HepG2 (cell line): ENCODE measurements around the gene FIZ1. TPM values are rescaled to one million over a fixed set of nuclear protein-coding genes. Genes with fewer than 3 reads are reported as not detected.

Source experiments
- ADNP ChIP-seq: sonication (generic); formaldehyde crosslinking; IDR thresholded peaks from 2 replicates; pipeline ENCODE4 v1.4.0; 2020; ENCODE audit warnings: missing genetic modification reagents
- AGO1 ChIP-seq: fragments of 200-400 bp; formaldehyde crosslinking; IDR thresholded peaks from 2 replicates; pipeline ENCODE4 v1.6.1; 2017; ENCODE audit warnings: mild to moderate bottlenecking, low read depth, low read length, moderate library complexity; ENCODE audit not compliant: poor library complexity, severe bottlenecking
- CBFB ChIP-seq: sonication (generic); formaldehyde crosslinking; IDR thresholded peaks from 2 replicates; pipeline ENCODE4 v1.4.0; 2020; ENCODE audit warnings: missing genetic modification reagents
- FLYWCH1 ChIP-seq: sonication (generic); formaldehyde crosslinking; IDR thresholded peaks from 2 replicates; pipeline ENCODE4 v1.8.1; 2023; ENCODE audit warnings: mild to moderate bottlenecking, missing genetic modification reagents
- HDAC2 ChIP-seq: sonication (generic); formaldehyde crosslinking; IDR thresholded peaks from 2 replicates; pipeline ENCODE4 v1.4.0; 2020; ENCODE audit warnings: missing genetic modification reagents
- MAF1 ChIP-seq: sonication (generic); formaldehyde crosslinking; IDR thresholded peaks from 2 replicates; pipeline ENCODE4 v1.5.0; 2020; ENCODE audit warnings: missing genetic modification reagents, borderline replicate concordance
- MTF1 ChIP-seq: sonication (generic); formaldehyde crosslinking; IDR thresholded peaks from 2 replicates; pipeline ENCODE4 v1.5.0; 2020; ENCODE audit warnings: missing genetic modification reagents
- MXI1 ChIP-seq: IDR thresholded peaks from 3 replicates; pipeline ENCODE4 v1.6.1; 2012; ENCODE audit warnings: low read depth, low read length, inconsistent platforms, borderline replicate concordance
- NCOA2 ChIP-seq: sonication (generic); formaldehyde crosslinking; IDR thresholded peaks from 2 replicates; pipeline ENCODE4 v1.8.0; 2022; ENCODE audit warnings: inconsistent platforms
- SNAPC2 ChIP-seq: sonication (generic); formaldehyde crosslinking; IDR thresholded peaks from 2 replicates; pipeline ENCODE4 v1.8.1; 2022; ENCODE audit warnings: mild to moderate bottlenecking, missing genetic modification reagents
- ZBTB8A ChIP-seq: sonication (generic); formaldehyde crosslinking; IDR thresholded peaks from 2 replicates; pipeline ENCODE4 v1.4.0; 2020; ENCODE audit warnings: mild to moderate bottlenecking, low read depth, missing genetic modification reagents, borderline replicate concordance
- ZC3H13 ChIP-seq: sonication (generic); formaldehyde crosslinking; IDR thresholded peaks from 2 replicates; pipeline ENCODE4 v1.8.1; 2023; ENCODE audit warnings: mild to moderate bottlenecking, missing genetic modification reagents, moderate library complexity
- ZNF335 ChIP-seq: sonication (generic); formaldehyde crosslinking; IDR thresholded peaks from 2 replicates; pipeline ENCODE4 v1.4.0; 2020; ENCODE audit warnings: missing genetic modification reagents
- ZNF431 ChIP-seq: sonication (generic); formaldehyde crosslinking; IDR thresholded peaks from 2 replicates; pipeline ENCODE4 v1.9.0; 2022; ENCODE audit warnings: missing genetic modification reagents, low read depth, mild to moderate bottlenecking, borderline replicate concordance
- ZNF549 ChIP-seq: sonication (generic); formaldehyde crosslinking; IDR thresholded peaks from 2 replicates; pipeline ENCODE4 v1.5.0; 2020; ENCODE audit warnings: missing genetic modification reagents
- polyA plus RNA-seq, 8 experiments: library from polyadenylated mRNA; depleted of rRNA in 3 of 8; stranded (reverse) in 7 of 8; unstranded in 1 of 8; fragments of >200 nt; fragmentation: Illumina TruSeq in 4 of 8; extraction: Trizol in 4 of 8; gene quantifications; 2 replicates each; pipeline versions ENCODE4 v1.2.1 to v1.2.3, GENCODE V29; 2011 to 2016; ENCODE audit warnings: low read depth in 4 of 8, missing spikeins in 1 of 8, mixed read lengths in 1 of 8; ENCODE audit not compliant: insufficient read depth in 1 of 8
- total RNA-seq, 5 experiments: library from RNA; depleted of rRNA; stranded (reverse); fragments of >200 nt; fragmentation: Illumina TruSeq; extraction: Trizol; gene quantifications; 2 replicates each; pipeline ENCODE4 v1.2.3, GENCODE V29; 2016; ENCODE audit warnings: low read depth in 1 of 5
- TF ChIP-seq, protein P1 (sequence below): sonication (generic); formaldehyde crosslinking; IDR thresholded peaks from 2 replicates; pipeline ENCODE4 v1.4.0; 2020; ENCODE audit warnings: mild to moderate bottlenecking, low read depth, missing genetic modification reagents
- TF ChIP-seq, protein P2 (sequence below): sonication (generic); formaldehyde crosslinking; IDR thresholded peaks from 2 replicates; pipeline ENCODE4 v1.8.0; 2022; ENCODE audit warnings: missing genetic modification reagents, mild to moderate bottlenecking, moderate library complexity, borderline replicate concordance
- TF ChIP-seq, protein P3 (sequence below): sonication (generic); formaldehyde crosslinking; IDR thresholded peaks from 2 replicates; pipeline ENCODE4 v1.4.0; 2020; ENCODE audit warnings: missing genetic modification reagents
- TF ChIP-seq, protein P4 (sequence below): sonication (generic); formaldehyde crosslinking; IDR thresholded peaks from 2 replicates; pipeline ENCODE4 v1.4.0; 2020; ENCODE audit warnings: missing genetic modification reagents, borderline replicate concordance

The FIZ1 gene
- total and polyA plus RNA-seq, 2 of the 13 experiments (the other 11 are each of a cell fraction or from before 2014, with no cell fraction given), result 3.6 to 5.9 TPM

DNA sequence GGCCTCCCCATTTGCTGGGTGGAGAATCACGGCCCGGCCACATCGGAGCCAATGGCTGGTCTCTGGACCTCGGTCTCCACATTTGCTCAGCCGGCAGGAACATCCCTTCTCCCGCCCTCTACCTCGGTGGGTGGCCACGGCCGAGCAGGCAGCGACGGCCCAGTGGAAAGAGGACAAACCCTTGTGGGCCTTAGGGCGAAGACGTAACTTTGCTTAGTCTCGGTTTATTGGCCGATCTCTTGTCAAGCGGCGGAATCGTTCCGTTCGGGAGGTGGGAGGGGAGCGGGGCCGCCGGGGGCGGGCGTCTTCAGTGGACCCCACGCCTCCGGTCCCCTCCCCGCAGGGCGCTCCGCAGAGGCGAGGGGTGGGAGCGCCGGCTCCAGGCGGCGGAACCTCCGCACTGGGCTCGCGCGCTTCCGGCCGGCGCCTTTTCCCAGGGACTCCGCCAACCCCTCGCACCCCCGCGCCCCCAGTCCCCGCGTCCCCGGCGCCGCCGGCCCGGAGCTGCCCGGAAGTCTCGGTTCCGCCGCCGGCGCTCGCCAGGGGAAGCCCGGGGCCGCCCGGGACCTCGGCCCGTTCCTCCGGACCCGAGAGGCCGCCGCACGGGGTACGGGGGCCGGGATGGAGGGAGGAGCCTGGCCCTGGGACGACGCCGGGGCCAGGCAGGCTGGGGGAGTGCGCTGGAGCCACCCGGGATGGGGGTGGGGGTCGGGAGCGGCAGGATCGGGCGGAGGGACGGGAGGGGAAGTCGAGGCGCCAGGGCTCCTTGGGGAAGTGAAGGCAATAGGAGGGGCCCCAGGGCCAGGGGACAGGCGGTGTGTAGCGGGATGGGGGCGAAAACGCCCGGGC lies 41.5 kb upstream of the FIZ1 start, which contains the start of gene ZNF580 (continued):
- no peak for TF ChIP-seq HDAC2 (CRISPR knock-in tag)
- TF ChIP-seq ZNF549, result no peak
- TF ChIP-seq MTF1 (CRISPR knock-in tag), result no peak
- no peak; the same call in 1 of the 2 replicates for TF ChIP-seq NCOA2 (CRISPR knock-in tag)
- 0 out of 3 replicates have a peak, but pooled peaks have one; percentile 46 for TF ChIP-seq MXI1
- TF ChIP-seq CBFB, result no peak
- TF ChIP-seq, protein P1, sequence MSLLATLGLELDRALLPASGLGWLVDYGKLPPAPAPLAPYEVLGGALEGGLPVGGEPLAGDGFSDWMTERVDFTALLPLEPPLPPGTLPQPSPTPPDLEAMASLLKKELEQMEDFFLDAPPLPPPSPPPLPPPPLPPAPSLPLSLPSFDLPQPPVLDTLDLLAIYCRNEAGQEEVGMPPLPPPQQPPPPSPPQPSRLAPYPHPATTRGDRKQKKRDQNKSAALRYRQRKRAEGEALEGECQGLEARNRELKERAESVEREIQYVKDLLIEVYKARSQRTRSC (CRISPR knock-in tag), result 0 out of 2 replicates have a peak, but pooled peaks have one; percentile 50
- peak; percentile 97 for TF ChIP-seq AGO1
- TF ChIP-seq SNAPC2 (CRISPR knock-in tag), result no peak
- TF ChIP-seq, protein P2, sequence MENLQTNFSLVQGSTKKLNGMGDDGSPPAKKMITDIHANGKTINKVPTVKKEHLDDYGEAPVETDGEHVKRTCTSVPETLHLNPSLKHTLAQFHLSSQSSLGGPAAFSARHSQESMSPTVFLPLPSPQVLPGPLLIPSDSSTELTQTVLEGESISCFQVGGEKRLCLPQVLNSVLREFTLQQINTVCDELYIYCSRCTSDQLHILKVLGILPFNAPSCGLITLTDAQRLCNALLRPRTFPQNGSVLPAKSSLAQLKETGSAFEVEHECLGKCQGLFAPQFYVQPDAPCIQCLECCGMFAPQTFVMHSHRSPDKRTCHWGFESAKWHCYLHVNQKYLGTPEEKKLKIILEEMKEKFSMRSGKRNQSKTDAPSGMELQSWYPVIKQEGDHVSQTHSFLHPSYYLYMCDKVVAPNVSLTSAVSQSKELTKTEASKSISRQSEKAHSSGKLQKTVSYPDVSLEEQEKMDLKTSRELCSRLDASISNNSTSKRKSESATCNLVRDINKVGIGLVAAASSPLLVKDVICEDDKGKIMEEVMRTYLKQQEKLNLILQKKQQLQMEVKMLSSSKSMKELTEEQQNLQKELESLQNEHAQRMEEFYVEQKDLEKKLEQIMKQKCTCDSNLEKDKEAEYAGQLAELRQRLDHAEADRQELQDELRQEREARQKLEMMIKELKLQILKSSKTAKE (CRISPR knock-in tag), result 0 out of 2 replicates have a peak, but pooled peaks have one; percentile 50
- TF ChIP-seq, protein P3, sequence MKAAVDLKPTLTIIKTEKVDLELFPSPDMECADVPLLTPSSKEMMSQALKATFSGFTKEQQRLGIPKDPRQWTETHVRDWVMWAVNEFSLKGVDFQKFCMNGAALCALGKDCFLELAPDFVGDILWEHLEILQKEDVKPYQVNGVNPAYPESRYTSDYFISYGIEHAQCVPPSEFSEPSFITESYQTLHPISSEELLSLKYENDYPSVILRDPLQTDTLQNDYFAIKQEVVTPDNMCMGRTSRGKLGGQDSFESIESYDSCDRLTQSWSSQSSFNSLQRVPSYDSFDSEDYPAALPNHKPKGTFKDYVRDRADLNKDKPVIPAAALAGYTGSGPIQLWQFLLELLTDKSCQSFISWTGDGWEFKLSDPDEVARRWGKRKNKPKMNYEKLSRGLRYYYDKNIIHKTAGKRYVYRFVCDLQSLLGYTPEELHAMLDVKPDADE (CRISPR knock-in tag), result no peak
- no peak for TF ChIP-seq ADNP (CRISPR knock-in tag)
- TF ChIP-seq, protein P4, sequence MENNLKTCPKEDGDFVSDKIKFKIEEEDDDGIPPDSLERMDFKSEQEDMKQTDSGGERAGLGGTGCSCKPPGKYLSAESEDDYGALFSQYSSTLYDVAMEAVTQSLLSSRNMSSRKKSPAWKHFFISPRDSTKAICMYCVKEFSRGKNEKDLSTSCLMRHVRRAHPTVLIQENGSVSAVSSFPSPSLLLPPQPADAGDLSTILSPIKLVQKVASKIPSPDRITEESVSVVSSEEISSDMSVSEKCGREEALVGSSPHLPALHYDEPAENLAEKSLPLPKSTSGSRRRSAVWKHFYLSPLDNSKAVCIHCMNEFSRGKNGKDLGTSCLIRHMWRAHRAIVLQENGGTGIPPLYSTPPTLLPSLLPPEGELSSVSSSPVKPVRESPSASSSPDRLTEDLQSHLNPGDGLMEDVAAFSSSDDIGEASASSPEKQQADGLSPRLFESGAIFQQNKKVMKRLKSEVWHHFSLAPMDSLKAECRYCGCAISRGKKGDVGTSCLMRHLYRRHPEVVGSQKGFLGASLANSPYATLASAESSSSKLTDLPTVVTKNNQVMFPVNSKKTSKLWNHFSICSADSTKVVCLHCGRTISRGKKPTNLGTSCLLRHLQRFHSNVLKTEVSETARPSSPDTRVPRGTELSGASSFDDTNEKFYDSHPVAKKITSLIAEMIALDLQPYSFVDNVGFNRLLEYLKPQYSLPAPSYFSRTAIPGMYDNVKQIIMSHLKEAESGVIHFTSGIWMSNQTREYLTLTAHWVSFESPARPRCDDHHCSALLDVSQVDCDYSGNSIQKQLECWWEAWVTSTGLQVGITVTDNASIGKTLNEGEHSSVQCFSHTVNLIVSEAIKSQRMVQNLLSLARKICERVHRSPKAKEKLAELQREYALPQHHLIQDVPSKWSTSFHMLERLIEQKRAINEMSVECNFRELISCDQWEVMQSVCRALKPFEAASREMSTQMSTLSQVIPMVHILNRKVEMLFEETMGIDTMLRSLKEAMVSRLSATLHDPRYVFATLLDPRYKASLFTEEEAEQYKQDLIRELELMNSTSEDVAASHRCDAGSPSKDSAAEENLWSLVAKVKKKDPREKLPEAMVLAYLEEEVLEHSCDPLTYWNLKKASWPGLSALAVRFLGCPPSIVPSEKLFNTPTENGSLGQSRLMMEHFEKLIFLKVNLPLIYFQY, result peak; percentile 76; the same call in 1 of the 2 replicates
- TF ChIP-seq ZNF431, result peak; percentile 85
- TF ChIP-seq FLYWCH1, result no peak
- TF ChIP-seq ZNF335 (CRISPR knock-in tag), result no peak
- no peak for TF ChIP-seq ZBTB8A
- 0 out of 2 replicates have a peak, but pooled peaks have one; percentile 55 for TF ChIP-seq ZC3H13
- no peak for TF ChIP-seq MAF1 (CRISPR knock-in tag)
